Stomach (tissue), 4 donors: Measurements from ENCODE around the gene KRABD2.

Source experiments
- CTCF ChIP-seq, 7 experiments: fragments of 450-650 bp in 4 of 7; fragments of 200-600 bp in 3 of 7; sonication (generic) in 3 of 7; IDR thresholded peaks; one replicate each; pipeline ENCODE4 v1.5.1; 2016 to 2019; ENCODE audit warnings: antibody characterized with exemption in 7 of 7, control low read depth in 2 of 7, mild to moderate bottlenecking in 1 of 7
- EP300 ChIP-seq: sonication (generic); formaldehyde crosslinking; IDR thresholded peaks from one replicate; pipeline ENCODE4 v1.6.1; 2017; ENCODE audit warnings: antibody characterized with exemption
- POLR2A ChIP-seq, 4 donors: fragments of 450-650 bp; IDR thresholded peaks; one replicate each; pipeline ENCODE4 v1.6.1; 2016; ENCODE audit warnings: antibody characterized with exemption in 4 of 4, control low read depth in 2 of 4, mild to moderate bottlenecking in 1 of 4, moderate library complexity in 1 of 4
- POLR2AphosphoS5 ChIP-seq, 3 donors: sonication (generic); formaldehyde crosslinking; IDR thresholded peaks; one replicate each; pipeline ENCODE4 v1.6.1; 2016; ENCODE audit warnings: antibody characterized with exemption in 3 of 3

GRCh38 chr17:8371786-8372185, 4.7 kb downstream of the KRABD2 start:
- no peak for TF ChIP-seq CTCF (IDR thresholded peaks at IDR 0.05)
- TF ChIP-seq POLR2AphosphoS5 (IDR thresholded peaks at IDR 0.05): no peak
- no peak for TF ChIP-seq POLR2A (IDR thresholded peaks at IDR 0.05)
- TF ChIP-seq EP300: no peak
